GM19397 (cell line): ENCODE measurements around the gene TMEM128.
"Not testable (repeated sequence)": the region's sequence is repeated elsewhere in the genome, so short reads cannot be mapped to it uniquely, and the experiment has no call there.

Experiments used
- ATAC-seq: cut with Tn5 transposase; IDR thresholded peaks from one replicate; pipeline ENCODE4 v1.9.1; 2021; ENCODE audit warnings: mild to moderate bottlenecking, moderate library complexity; ENCODE audit not compliant: unreplicated experiment

The TMEM128 gene

GRCh38 chr4:4257705-4258104, 9.7 kb upstream of the TMEM128 start:
- not testable (repeated sequence) for ATAC-seq

GRCh38 chr4:4256799-4257198, 8.8 kb upstream of the TMEM128 start:
- no peak for ATAC-seq

- no peak for ATAC-seq
Observed at GRCh38 chr4:4254666-4255065, 6.6 kb upstream of the TMEM128 start.

GRCh38 chr4:4254199-4254598, 6.2 kb upstream of the TMEM128 start:
- no peak for ATAC-seq

GRCh38 chr4:4249866-4250265, 1.8 kb upstream of the TMEM128 start:
- no peak for ATAC-seq

- not testable (repeated sequence) for ATAC-seq
Observed at GRCh38 chr4:4249342-4249741, 1.3 kb upstream of the TMEM128 start.

GRCh38 chr4:4248885-4249203, 821 bp upstream of the TMEM128 start:
- ATAC-seq, result no peak

GRCh38 chr4:4247696-4248028, 361 bp downstream of the TMEM128 start:
- peak; percentile 15 for ATAC-seq

- no peak for ATAC-seq
Observed at GRCh38 chr4:4245172-4245571, 2.9 kb downstream of the TMEM128 start.

- ATAC-seq, result not testable (repeated sequence)
Observed at GRCh38 chr4:4239551-4239950, 8.5 kb downstream of the TMEM128 start.

GRCh38 chr4:4233610-4234009, 14.4 kb downstream of the TMEM128 start:
- no peak for ATAC-seq

GRCh38 chr4:4228356-4228668, 19.7 kb downstream of the TMEM128 start:
- ATAC-seq, result no peak

- ATAC-seq, result no peak
Observed at GRCh38 chr4:4227510-4228355, 20.3 kb downstream of the TMEM128 start.

GRCh38 chr4:4226606-4227438, 21.2 kb downstream of the TMEM128 start, which contains the start of gene OTOP1:
OTOP1 (minus strand) TSS chr4:4226929; CDS start chr4:4226864, 65 bp downstream.
- ATAC-seq, result no peak

- no peak for ATAC-seq
Observed at GRCh38 chr4:4225915-4226605, 22.0 kb downstream of the TMEM128 start.

- no peak for ATAC-seq
Observed at GRCh38 chr4:4217113-4217512, 30.9 kb downstream of the TMEM128 start.

- no peak for ATAC-seq
Observed at GRCh38 chr4:4216648-4217047, 31.4 kb downstream of the TMEM128 start.

- not testable (repeated sequence) for ATAC-seq
Observed at GRCh38 chr4:4213674-4214073, 34.3 kb downstream of the TMEM128 start.

GRCh38 chr4:4206204-4206603, 41.8 kb downstream of the TMEM128 start:
- ATAC-seq, result no peak

- ATAC-seq, result no peak
Observed at GRCh38 chr4:4204401-4204745, 43.6 kb downstream of the TMEM128 start.

GRCh38 chr4:4203688-4204400, 44.2 kb downstream of the TMEM128 start:
- no peak for ATAC-seq
